Measurements from ENCODE around the gene RNASEH2B.

RNASEH2B gene

DNA sequence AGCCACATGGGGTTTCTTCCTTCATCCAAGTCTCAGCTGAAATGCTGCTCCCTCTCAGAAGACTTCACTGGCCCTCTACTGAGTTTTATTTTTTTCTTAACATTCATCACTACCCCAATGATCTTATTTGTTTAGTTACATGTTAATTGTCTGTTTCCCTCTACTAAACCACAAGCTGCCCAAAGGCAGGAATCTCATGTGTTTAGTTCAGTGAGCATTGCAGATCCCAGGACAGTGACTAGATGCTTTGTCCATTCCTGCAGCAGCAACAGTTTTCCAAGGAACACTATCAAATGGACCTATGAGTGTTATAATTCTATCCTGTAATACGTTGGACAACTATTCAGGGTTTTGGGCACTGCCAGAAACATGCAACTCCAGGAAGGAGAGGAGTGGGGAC lies 93.1 kb downstream of the RNASEH2B start:
- DNase-seq (no peak), ATAC-seq (ENCODE audit: insufficient read depth, low read depth) (no peak)
- H3K9ac ChIP-seq (ENCODE audit: low read depth, low read length): no peak overlapping the region
- H3K36me3 ChIP-seq (ENCODE audit: insufficient read depth, low read length): no peaks in the 10 kb centered on the region
- no peak overlapping the region for H2AFZ ChIP-seq (ENCODE audit: low read depth, low read length)
- H3K4me3 ChIP-seq (ENCODE audit: low read depth in 1 of 2, low read length in 2 of 2): no peak overlapping the region
- no peaks in the 10 kb centered on the region for H3K79me2 ChIP-seq (ENCODE audit: insufficient read depth, low read length)
- H3K27me3 ChIP-seq (ENCODE audit: insufficient read depth, low read length, poor library complexity): no peaks in the 10 kb centered on the region
- H3K4me2 ChIP-seq (ENCODE audit: insufficient read depth, low read length): no peak overlapping the region
- TF ChIP-seq, protein P1, sequence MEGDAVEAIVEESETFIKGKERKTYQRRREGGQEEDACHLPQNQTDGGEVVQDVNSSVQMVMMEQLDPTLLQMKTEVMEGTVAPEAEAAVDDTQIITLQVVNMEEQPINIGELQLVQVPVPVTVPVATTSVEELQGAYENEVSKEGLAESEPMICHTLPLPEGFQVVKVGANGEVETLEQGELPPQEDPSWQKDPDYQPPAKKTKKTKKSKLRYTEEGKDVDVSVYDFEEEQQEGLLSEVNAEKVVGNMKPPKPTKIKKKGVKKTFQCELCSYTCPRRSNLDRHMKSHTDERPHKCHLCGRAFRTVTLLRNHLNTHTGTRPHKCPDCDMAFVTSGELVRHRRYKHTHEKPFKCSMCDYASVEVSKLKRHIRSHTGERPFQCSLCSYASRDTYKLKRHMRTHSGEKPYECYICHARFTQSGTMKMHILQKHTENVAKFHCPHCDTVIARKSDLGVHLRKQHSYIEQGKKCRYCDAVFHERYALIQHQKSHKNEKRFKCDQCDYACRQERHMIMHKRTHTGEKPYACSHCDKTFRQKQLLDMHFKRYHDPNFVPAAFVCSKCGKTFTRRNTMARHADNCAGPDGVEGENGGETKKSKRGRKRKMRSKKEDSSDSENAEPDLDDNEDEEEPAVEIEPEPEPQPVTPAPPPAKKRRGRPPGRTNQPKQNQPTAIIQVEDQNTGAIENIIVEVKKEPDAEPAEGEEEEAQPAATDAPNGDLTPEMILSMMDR (IDR thresholded peaks at IDR 0.05; ENCODE audit: borderline replicate concordance, extremely low read depth, low read length, poor library complexity, severe bottlenecking): no peak
- no peak for TF ChIP-seq EZH2 (IDR thresholded peaks at IDR 0.05; ENCODE audit: borderline replicate concordance, low read depth, low read length, severe bottlenecking)
- no peaks in the 10 kb centered on the region for H3K9me3 ChIP-seq (ENCODE audit: insufficient read depth, low read length, severe bottlenecking)
- H3K27ac ChIP-seq (ENCODE audit: low read length): no peak overlapping the region
- H4K20me1 ChIP-seq (ENCODE audit: insufficient read depth, low read length): no peaks in the 10 kb centered on the region
- no peaks in the 10 kb centered on the region for H3K4me1 ChIP-seq (ENCODE audit: insufficient read depth, low read length)

DNA sequence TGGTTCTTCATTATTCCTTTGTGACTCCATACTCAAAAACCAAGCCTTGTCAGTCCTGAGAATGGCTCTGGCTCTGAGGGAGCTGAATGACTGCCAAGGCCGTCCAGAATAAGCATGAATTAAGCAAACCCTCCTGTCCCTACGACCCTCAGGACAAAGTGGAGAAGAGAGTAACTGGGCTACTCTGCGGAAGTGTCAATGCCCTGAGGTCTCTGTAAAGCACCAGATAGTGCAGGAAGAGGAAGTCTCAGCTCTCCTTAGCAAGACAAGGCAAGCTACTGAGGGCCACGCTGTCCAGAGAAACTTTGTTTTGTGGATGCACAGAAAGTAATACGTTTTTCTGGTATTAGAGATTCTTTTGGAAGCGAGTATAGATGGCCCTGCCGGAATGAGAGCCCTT lies 94.1 kb downstream of the RNASEH2B start:
- ATAC-seq (ENCODE audit: insufficient read depth, low read depth): no peak

DNA sequence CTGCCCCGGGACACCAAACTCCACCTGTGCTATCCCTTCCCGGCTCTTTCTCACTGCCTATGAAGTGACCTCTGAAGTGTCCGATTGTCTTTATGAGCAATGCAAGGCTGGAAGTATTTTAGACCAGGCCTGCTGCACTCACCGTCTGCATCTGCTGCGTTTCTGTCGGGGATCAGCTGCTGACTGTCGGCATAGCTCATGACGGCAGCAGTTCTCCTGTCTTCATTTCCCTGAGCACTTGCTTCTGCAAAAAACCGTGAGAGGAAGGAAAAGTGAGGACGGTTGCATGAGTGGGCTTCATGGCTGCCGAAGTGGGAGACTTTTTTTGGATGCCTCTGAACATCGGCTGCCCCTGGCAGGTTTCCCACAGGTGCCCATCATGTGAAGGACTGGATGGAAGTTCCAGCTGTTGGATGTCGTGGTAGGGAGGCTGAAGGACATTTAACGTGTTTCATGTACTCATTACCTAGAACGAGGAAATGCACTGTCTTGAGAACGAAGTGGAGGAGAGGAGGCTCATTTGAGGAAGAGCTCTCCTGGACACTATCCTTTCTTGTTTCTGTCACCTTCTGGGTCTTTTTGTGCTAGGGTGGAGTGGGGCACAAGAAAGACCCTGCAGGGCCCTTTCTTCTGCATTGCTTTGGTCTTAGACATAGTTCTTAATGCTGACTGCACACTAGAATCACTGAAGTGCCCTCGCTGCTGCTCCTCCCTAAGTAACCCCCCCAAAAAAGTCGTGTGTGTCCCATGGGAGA lies 94.7 kb downstream of the RNASEH2B start:
- no peak overlapping the region for H2AFZ ChIP-seq (ENCODE audit: low read depth, low read length)
- no peaks in the 10 kb centered on the region for H3K27me3 ChIP-seq (ENCODE audit: insufficient read depth, low read length, poor library complexity)
- no peaks in the 10 kb centered on the region for H3K4me1 ChIP-seq (ENCODE audit: insufficient read depth, low read length)
- no peak overlapping the region for H3K4me2 ChIP-seq (ENCODE audit: insufficient read depth, low read length)
- H3K27ac ChIP-seq (ENCODE audit: low read length): no peak overlapping the region
- DNase-seq (no peak), ATAC-seq (ENCODE audit: insufficient read depth, low read depth) (no peak)
- H3K79me2 ChIP-seq (ENCODE audit: insufficient read depth, low read length): no peaks in the 10 kb centered on the region
- no peaks in the 10 kb centered on the region for H4K20me1 ChIP-seq (ENCODE audit: insufficient read depth, low read length)
- TF ChIP-seq, protein P1 (IDR thresholded peaks at IDR 0.05; ENCODE audit: borderline replicate concordance, extremely low read depth, low read length, poor library complexity, severe bottlenecking): no peak
- no peak for TF ChIP-seq EZH2 (IDR thresholded peaks at IDR 0.05; ENCODE audit: borderline replicate concordance, low read depth, low read length, severe bottlenecking)
- no peak overlapping the region for H3K4me3 ChIP-seq (ENCODE audit: low read depth in 1 of 2, low read length in 2 of 2)
- no peaks in the 10 kb centered on the region for H3K9me3 ChIP-seq (ENCODE audit: insufficient read depth, low read length, severe bottlenecking)
- H3K36me3 ChIP-seq (ENCODE audit: insufficient read depth, low read length): no peaks in the 10 kb centered on the region
- no peak overlapping the region for H3K9ac ChIP-seq (ENCODE audit: low read depth, low read length)

More for the DNA sequence above, 94.1 kb downstream of the RNASEH2B start:
- TF ChIP-seq, protein P1 (IDR thresholded peaks at IDR 0.05; ENCODE audit: borderline replicate concordance, extremely low read depth, low read length, poor library complexity, severe bottlenecking): no peak
- TF ChIP-seq EZH2 (IDR thresholded peaks at IDR 0.05; ENCODE audit: borderline replicate concordance, low read depth, low read length, severe bottlenecking): no peak
- Histone ChIP-seq H3K27me3 (ENCODE audit: insufficient read depth, low read length, poor library complexity) (no peaks in the 10 kb centered on the region), H3K36me3 (ENCODE audit: insufficient read depth, low read length) (no peaks in the 10 kb centered on the region), H2AFZ (ENCODE audit: low read depth, low read length) (no peak overlapping the region), H3K4me2 (ENCODE audit: insufficient read depth, low read length) (no peak overlapping the region), H3K4me3 (ENCODE audit: low read depth in 1 of 2, low read length in 2 of 2) (no peak overlapping the region), H4K20me1 (ENCODE audit: insufficient read depth, low read length) (no peaks in the 10 kb centered on the region), H3K4me1 (ENCODE audit: insufficient read depth, low read length) (no peaks in the 10 kb centered on the region), H3K9me3 (ENCODE audit: insufficient read depth, low read length, severe bottlenecking) (no peaks in the 10 kb centered on the region), H3K9ac (ENCODE audit: low read depth, low read length) (no peak overlapping the region), H3K27ac (ENCODE audit: low read length) (no peak overlapping the region), H3K79me2 (ENCODE audit: insufficient read depth, low read length) (no peaks in the 10 kb centered on the region)
- no peak for DNase-seq

All from DND-41 (cell line).